GM19395 (cell line): ENCODE measurements around the gene MACROD1.

Experiments
- ATAC-seq: cut with Tn5 transposase; IDR thresholded peaks from one replicate; pipeline ENCODE4 v1.9.1; 2021; ENCODE audit warnings: mild to moderate bottlenecking, moderate library complexity; ENCODE audit not compliant: unreplicated experiment

MACROD1 gene

DNA sequence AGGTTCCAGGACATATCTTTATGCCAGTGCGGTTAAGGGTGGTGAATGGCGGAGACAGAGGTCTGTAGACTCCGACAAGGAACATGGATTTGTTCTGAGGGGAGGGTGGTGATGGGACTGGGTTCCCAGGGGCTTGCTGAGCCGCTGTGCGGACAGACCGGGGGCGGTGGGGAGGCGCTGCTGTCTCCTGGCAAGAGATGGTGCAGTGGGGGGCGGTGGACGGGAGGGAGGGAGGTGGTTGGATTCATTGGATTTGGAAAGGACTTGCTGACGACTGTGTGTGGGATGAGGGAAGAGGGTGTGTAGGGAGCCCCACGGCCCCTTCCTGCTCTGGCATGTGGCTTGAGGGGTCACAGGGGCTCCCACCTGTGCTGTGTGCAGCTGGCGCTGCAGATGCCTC lies 87.0 kb downstream of the MACROD1 start:
- ATAC-seq = no peak

- no peak for ATAC-seq
These were observed 87.6 kb downstream of the MACROD1 start for GRCh38 chr11:64078284-64078683.

DNA sequence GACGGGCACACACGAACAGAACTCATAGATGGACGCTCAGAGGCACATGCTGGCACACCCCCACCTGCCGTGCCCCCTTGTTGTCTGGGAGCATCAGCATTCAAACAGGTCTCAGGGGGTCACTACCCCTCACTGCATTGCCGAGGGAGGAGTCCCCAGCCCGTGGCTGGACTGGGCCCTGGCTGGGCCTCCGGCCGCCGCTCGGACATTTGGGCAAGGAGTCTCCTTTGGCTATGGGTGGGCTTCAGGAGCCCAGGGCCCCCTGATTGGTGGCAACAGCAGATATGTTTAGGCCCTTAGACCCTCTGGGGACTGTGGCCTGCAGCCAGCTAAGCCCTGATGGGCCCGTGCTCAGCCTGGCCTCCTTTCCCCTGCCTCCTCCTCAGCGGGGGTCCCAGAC lies 88.3 kb downstream of the MACROD1 start:
- ATAC-seq = no peak

DNA sequence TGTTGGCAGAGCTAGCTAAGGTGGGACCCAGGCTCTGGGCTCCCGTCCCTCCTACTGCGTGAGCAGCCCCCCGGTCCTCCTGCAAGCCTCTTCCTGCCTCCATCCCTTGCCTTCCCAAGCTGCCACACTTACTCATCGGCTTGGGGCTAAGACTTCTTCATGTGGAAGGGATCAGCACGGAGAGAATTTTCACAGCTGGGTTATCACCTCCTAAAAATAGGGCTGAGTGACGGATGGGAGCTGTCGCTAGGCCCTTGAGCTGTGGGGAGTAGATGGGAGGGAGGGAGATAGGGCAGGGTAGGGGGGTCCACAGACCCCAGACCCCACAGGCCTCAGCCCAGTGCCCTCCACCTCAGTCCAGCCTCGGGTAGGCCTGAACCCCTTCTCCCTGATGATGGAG lies 89.2 kb downstream of the MACROD1 start:
- no peak for ATAC-seq

DNA sequence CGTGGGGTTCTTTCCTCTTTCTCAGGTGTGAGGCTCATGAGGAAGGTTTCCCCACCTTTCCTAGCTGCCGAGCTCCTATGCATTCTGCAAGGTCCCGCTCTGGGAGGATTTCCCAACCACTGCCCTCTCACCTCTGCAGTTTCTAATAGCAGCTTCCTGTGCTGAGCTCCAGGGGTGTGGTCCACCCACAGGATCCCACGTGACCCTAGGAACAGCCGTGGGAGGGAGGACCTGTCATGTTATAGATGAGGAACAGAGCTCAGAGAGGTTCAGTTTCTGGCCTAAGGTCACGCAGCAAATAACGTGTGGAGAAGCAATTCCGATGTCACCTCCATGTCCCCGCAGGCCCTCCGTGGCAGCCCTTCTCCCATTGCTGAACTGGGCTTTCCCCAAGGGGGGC lies 91.7 kb downstream of the MACROD1 start:
- no peak for ATAC-seq

DNA sequence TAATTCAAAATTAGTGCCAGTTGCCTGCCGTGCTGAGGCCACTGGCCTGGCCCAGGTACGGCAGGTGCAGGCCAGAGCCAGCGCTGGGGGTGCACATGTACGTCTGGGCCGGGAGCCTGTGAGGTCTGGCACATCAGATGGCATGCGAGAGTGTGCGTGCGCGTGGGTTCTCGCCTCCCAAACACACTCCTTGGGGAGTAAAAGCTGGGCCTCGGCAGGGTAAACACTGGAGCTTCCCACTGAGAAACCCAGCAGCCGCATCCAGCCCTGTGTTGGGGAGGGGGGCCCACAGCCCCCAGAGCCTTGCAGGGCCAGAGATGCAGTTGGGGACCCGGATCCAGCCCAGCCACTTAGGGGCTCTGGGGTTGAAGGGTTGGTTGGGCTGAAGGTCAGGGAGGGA lies 92.4 kb downstream of the MACROD1 start:
- ATAC-seq = no peak

GRCh38 chr11:64072871-64073270 lies 93.0 kb downstream of the MACROD1 start:
- ATAC-seq = no peak

DNA sequence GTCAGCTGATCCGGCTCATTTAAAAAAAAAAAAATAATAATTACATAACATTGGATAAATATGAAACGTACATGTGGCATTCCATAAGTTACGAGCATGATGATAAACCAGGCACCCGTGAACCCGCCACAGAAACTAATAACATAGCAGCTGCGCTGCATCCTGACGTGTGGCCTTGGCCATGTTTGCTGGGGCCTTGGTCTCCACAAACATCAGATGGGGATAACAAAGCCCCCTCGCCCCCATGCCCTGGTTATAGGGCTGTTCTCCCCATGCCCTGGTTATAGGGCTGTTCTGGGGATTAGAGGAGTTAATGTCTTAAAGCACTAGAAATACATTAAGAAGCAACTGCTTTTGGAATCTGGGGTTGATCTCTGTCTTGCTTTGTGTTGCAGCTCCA lies 93.5 kb downstream of the MACROD1 start:
- no peak for ATAC-seq

DNA sequence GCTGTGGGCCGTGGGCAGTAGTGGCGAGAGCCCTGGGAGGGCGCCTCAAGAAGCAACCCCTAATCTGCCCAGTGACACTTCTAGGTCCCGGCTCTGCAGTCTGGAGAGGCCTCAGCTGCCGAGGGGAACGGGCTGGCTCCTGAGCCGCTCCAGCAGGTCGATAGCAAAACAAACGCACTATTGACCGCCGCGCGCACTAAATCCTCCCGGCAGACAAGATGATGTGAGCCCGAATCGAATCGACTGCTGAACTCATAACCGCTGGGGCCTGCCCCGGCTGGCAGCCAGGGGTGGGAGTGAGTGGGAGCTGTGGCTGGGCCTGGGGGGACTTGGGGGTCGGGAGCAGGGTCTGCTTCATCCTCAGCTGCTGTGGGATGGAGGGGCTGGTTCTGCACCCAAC lies 94.1 kb downstream of the MACROD1 start:
- no peak for ATAC-seq

DNA sequence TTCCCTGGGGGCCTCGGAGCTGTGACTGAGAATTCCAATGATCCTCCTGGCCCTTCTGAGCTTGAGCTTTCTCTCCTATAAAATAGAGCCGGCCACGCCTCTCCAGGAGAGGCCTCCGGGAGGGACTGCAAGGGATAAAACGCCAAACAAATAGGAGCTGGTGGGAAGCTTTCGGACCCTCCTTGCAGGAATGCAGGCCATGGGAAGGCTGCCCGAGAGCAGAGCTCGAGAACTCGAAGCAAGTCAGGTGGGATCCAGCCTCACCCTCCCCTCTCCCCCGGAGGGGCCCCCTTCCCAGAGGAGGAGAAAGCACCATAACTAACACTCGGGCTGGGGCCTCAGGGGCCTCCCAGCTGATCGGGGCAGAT lies 95.6 kb downstream of the MACROD1 start:
- no peak for ATAC-seq

GRCh38 chr11:64069401-64070313 lies 96.3 kb downstream of the MACROD1 start:
- no peak for ATAC-seq

DNA sequence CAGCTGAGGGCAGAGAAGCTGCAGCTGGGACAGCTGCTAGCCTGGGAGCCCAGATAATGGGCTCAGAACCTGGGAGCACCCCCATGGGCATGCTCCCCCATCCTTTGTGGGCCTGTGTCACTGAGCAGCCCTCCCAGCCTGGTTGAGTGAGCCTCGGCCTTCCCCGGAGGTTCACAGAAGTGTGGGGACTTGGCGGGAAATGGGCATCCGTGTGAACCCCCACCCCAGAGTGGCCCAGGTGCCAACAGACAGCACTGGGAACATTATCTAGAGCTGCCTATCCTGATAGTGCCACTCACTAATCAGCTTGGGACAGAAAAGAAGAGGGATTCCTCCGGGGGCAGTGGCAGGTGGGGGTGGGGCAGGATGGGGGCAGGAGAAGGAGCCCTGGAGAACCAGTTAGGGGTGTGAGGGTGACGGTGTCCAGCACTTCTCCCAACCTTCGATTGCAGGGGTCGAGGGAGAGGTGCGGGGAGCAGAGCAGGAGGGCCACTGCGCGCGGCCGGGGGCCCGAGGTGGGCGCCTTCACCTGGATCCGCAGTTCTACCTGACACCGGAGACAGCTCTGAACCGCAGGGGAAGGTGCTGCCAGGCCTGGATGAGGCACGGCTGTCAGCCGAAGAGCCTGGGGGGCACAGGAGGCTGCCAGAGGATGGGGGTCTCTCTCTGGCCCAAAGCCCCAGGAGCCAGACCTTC lies 97.1 kb downstream of the MACROD1 start:
- ATAC-seq = no peak

GRCh38 chr11:64067230-64067993 lies 98.5 kb downstream of the MACROD1 start:
- ATAC-seq = no peak

GRCh38 chr11:64065712-64066111 lies 100.2 kb downstream of the MACROD1 start:
- no peak for ATAC-seq

DNA sequence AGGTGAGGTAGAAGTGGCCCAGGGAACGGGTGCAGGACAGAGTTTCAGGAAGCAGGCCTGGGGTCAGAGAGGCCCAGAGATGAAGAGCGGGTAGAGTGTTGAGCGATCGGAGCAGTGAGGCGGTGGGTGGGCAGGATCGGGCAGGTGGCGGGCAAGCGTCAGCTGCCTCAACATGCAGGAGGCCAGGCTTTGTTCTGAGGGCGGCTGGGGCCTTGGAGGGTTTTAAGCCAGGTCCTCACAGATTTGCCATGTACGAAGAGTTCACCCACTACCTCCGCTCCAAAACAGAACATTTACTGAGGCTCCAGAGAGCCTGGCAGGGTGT lies 100.8 kb downstream of the MACROD1 start:
- ATAC-seq = no peak

- no peak for ATAC-seq
These were observed 101.4 kb downstream of the MACROD1 start for GRCh38 chr11:64064374-64065140.

DNA sequence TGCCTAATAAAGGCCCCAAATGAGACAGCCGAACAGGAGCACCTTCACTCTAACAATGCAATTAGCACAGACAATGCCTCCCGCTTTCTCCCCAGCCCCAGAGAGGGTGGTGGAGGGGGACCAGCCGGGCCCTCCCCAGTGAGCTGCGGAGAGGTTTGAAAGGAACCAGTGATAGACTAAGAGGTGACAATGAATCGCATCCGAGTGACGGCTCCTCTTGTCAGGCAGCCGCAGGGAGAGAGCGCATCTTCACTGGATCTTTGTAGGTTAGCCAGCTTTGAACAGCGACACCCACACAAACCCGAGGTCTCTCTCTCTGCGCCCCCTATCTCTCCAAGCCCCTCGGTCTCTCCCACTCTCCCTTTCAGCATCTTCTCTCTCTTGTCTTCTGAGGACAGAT lies 102.1 kb downstream of the MACROD1 start:
- ATAC-seq = no peak

- ATAC-seq = no peak
These were observed 103.5 kb downstream of the MACROD1 start for GRCh38 chr11:64062185-64063039.

DNA sequence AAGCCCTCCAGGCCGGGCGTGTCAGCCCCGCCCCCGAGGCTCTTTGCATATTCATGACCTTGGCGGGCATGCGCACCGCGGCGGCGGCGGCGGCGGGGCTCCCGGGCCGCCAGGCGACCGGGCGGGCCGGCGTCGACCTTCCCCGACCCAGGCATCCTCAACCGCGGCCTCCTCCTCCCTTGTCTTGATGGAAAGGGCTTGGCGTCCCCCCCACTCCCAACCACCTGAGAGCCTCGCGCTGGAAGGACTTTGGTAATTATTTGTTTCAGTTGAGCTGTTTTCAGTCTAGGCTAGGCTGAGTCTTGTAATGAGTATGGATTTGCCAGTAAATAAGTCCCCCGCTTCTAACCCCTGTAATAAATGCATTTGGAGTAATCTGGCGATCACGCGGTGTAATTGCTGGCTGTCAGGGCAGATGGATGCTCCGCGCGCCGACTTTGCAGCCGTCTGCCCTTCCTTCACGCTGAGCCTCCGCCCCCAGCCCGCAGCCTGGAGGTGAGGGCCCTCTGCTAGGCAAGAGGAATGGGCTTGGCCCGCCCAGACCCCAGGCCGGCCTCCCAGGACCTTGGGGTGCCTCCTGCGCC lies 105.0 kb downstream of the MACROD1 start:
- ATAC-seq = no peak
